GM21619 (cell line): Measurements from ENCODE around the gene CCDC178.
"Not testable (repeated sequence)": the region's sequence is repeated elsewhere in the genome, so short reads cannot be mapped to it uniquely, and the experiment has no call there.

Source experiments
- ATAC-seq: cut with Tn5 transposase; IDR thresholded peaks from one replicate; pipeline ENCODE4 v1.9.1; 2021; ENCODE audit not compliant: unreplicated experiment

CCDC178 gene

DNA sequence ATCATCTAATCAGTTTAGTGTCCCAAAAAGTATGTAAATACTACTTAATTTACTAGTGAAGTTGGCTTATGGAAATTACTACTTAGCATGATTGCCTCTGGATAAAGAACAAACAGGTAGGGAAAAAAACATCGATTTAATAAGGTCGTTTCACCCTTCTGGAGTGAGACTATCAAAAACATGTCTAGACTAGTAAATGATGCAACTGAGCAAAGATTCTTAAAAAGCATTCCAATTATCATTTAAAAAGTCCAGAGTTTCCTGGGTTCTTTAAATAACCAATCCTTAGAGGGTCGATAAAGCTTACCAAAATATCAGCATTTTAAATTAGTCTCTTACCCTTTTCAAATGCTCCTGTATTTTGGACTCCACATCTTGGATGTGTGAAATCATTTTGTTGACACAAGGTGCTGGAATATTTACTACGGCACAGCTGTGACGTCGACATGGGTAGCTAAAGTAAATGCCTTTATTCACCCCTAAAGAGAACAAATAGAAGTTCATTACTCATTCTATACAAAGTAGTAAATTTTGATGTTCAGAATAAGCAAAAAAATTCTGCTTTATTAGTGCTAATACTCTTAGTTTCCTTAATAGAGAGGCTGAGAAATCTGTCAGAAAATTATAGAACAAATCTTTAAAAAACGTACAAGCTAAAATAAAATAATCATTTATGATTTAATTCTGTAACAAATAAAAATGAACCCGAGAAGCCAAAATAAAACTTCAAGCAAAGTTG lies 70.6 kb downstream of the CCDC178 start:
- ATAC-seq: no peak

DNA sequence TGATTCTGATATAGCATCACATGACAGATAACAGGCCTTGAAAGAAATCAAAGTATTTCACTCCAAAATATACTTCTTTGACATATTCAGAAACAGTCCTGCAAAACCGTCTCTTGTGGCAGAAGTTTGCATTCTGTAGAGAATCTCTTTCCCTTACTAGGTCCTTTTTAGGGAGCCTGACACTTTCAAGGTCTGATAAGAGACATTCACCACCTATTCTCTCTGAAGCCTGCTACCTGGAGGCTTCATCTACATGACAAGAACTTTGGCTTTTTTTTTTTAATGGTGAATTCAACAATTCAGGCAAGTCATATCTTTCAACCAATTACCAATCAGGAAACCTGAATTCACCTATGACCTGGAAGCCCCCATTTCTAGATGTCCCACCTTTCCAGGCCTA lies 83.8 kb downstream of the CCDC178 start:
- no peak for ATAC-seq

DNA sequence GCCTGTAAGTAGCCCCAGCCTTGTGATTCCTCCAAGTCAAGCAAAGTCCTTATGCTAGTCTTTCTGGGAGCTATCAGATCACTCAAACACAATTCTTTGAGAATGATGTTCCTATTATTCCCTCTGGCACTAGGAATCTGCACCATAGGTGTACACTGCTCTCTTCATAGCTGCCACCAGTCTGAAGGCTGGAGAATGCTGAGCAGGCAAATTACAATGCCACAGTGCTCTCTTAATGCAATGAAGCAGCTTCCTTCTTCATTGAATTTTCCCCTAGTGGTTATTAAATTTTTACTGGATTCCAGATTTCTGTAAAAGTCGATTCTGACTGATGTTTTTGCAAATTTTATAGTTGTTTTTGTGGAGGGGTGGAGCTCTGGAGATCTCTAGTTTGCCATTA lies 84.8 kb downstream of the CCDC178 start:
- no peak for ATAC-seq

- ATAC-seq: no peak
These were observed 85.3 kb downstream of the CCDC178 start for GRCh38 chr18:33355263-33355662.

DNA sequence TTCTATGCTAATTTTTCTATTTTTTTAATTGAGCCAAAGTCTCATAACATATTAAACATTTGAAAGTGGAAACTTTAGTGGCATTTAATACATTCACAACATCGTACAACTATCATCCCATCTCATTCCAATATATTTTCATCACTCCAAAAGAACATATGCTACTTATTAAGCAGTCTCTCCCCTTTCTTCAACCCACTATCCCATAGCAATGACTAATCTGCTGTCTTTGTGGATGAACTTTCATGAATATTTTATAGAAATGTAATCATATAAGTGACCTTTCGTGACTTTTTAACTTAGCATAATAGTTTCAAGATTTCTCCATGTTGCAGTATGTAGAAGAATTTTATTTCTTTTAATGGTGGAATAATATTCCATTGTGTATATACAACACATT lies 90.3 kb downstream of the CCDC178 start:
- ATAC-seq: no peak

DNA sequence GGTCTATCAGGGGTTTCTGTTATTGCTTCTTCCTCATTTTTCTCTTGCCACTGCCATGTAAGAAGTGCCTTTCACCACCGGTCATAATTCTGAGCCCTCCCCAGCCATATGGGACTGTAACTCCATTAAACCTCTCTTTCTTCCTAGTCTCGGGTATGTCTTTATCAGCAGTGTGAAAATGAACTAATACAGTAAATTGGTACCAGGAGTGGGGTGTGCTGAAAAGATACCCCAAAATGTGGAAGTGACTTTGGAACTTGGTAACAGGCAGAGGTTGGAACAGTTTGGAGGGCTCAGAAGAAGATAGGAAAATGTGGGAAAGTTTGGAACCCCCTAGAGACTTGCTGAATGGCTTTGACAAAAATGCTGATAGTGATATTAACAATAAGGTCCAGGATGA lies 100.8 kb downstream of the CCDC178 start:
- not testable (repeated sequence) for ATAC-seq

GRCh38 chr18:33334781-33335180 lies 105.7 kb downstream of the CCDC178 start:
- ATAC-seq: no peak

- ATAC-seq: no peak
These were observed 109.8 kb downstream of the CCDC178 start for GRCh38 chr18:33330711-33331110.

DNA sequence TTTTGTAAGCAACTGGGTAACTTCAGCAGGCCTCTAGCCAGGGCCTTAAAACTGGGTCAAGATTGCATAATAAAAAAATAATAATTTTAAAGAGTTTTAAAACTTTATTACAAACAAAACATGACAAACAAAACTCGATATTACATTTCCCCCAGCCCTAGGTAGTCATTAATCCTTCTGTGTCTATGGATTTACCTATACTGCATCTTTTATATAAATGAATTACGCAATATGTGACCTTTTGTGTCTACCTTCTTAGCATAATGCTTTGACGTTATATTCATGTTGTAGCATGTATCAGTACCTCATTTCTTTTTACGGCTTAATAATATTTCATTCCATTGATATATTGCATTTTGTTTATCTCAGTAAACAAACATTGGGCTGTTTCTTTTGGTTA lies 113.5 kb downstream of the CCDC178 start:
- no peak for ATAC-seq

DNA sequence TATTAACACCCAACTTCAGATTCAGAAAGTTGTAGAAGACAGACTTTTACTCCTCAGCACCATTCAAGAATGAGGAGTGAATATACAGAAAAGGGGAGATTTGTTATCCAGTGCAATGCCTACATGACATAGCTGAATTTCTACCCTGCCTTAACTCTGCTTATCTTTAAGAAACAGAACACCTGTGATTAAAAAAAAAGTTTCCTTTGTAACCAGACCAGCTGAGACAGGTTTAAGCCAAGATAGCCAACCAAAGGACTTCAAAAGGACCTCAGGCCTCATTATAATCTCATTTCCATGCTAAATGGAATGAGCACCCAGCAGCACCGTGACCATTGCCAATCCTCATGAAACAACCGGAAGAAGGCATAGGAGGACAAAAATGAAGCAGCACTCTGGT lies 122.9 kb downstream of the CCDC178 start:
- no peak for ATAC-seq

DNA sequence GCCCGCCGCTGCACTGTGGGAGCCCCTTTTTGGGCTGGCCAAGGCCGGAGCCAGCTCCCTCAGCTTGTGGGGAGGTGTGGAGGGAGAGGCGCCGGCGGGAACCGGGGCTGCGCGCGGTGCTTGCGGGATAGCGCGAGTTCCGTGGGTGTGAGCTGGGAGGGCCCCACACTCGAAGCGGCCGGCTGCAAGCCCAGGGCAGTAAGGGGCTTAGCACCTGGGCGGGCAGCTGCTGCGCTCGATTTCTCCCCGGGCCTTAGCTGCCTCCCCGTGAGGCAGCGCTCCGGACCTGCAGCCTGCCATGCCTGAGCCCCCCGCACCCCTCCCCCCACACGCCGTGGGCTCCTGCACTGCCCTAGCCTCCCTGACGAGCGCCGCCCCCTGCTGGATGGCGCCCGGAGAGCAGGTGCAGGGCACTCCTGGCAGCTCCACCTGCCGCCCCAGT lies 124.4 kb downstream of the CCDC178 start:
- ATAC-seq: no peak

- ATAC-seq: no peak
These were observed 133.0 kb downstream of the CCDC178 start for GRCh38 chr18:33307520-33307919.

GRCh38 chr18:33304277-33304676 lies 136.2 kb downstream of the CCDC178 start:
- no peak for ATAC-seq

DNA sequence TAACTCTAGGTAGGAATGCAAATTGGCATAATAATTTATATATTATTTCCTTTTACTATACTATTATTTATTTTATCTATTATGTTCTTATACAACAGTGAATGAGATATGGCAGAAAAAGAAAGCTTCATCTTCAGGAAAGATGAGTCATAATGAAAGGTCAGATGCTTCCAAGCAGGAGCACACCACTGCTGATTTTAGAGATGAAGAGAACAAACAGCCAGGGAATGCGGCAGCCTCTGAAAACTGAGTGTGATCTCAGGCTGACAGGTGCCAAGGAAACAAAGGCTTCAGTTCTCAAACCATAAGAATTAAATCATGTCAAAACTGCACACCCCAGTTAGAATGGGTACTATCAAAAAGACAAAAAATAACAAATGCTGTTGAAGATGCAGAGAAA lies 149.0 kb downstream of the CCDC178 start:
- no peak for ATAC-seq

- no peak for ATAC-seq
These were observed 152.3 kb downstream of the CCDC178 start for GRCh38 chr18:33288082-33288716.

GRCh38 chr18:33282709-33283333 lies 157.7 kb downstream of the CCDC178 start:
- ATAC-seq: no peak

DNA sequence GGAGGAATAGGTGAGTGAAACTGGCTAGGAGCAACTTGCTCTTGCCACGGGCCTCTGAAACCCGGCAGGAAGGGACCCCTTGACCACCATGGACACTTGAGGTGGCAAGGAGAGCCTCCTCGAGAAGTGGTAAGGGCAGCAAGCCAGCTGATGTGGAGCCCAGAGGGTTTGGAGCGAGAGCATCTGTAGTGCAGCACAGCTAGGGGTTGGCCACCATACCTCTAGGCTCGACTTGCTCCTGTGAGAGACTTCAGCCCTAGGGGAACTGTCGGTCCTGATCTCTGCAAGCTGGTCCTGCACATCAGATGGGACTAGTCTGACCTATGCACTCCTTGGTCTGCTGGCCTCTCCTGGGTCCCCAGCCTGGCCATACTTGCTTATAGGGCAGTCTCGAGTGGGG lies 158.4 kb downstream of the CCDC178 start:
- no peak for ATAC-seq

GRCh38 chr18:33277431-33277830 lies 163.1 kb downstream of the CCDC178 start:
- ATAC-seq: no peak

DNA sequence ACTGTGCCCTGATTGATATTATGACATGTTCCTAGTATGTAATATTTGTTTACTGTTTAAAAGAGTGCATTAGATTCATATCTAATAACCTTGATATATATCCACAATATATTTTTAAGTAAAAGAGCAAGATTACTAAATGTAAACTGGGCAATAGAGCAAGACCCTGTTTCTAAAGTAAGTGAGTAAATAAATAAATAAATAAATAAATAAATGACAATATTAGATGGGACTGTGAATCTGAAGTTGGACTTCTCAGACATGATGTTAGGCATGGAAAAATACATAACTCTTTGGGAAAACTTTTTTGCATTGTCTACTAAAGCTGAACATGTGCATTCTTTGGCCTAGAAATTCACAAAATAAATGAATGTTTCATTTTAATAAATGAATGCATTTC lies 164.7 kb downstream of the CCDC178 start:
- no peak for ATAC-seq

DNA sequence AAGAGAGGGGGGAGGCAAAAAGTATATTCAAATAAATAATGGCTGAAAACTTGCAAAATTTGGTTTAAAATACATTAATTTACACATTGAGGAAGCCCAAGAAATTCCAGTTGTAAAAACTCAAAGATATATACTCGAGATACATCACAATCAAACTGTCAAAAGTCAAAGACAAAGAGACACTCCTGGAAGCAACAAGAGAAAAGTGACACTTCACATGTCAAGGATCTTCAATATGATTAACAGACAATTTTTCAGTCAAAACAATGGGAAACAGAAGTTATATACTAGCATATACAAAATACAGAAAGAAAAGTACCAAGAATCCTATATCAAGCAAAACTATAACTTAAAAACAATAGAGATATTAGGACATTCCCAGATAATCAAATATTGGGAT lies 170.2 kb downstream of the CCDC178 start:
- no peak for ATAC-seq

DNA sequence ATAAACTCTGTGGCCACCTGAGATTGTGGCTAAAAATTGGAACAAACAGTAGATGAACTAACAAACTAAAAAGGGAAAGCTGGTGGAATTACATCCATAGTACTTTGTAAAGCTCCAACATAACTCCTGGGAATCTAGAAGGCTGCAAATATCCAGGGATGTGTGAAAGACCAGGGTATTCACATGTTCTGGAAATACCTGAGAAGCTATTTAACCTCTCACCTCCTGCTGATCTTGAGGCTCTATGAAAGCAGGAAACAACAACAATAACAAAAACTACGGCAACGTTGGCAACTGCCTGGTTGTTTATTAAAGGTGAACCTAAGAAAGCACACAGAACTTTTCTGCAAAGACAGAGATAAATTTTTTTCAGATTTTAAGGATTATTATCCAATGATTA lies 171.3 kb downstream of the CCDC178 start:
- ATAC-seq: no peak

DNA sequence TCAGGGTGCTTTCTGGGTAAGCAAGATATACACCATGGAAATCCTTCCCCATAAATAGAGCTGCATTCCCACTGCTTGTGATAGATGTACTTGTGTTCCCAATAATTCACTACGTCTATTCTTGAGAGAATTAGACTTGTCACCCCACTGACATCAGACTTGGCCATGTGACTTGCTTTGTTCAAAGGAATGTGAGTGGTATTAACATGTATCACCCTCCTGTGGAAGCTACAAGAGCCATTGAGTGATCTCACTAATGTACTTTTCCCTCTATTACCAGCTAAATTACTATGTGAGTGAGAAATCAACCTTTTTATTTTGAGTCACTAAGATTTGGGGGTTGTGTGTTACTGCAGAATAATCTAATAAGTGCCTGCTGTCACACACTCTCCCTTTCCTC lies 176.0 kb downstream of the CCDC178 start:
- no peak for ATAC-seq
